Cortex of kidney (tissue), 1 donor: ENCODE measurements around the gene DOK6.
"Not testable (repeated sequence)": the region's sequence is repeated elsewhere in the genome, so short reads cannot be mapped to it uniquely, and the experiment has no call there.

Experiments used
- DNase-seq: peaks from one replicate; lab custom pipeline; 2025; lab: John Stamatoyannopoulos, UW

Gene DOK6

DNA sequence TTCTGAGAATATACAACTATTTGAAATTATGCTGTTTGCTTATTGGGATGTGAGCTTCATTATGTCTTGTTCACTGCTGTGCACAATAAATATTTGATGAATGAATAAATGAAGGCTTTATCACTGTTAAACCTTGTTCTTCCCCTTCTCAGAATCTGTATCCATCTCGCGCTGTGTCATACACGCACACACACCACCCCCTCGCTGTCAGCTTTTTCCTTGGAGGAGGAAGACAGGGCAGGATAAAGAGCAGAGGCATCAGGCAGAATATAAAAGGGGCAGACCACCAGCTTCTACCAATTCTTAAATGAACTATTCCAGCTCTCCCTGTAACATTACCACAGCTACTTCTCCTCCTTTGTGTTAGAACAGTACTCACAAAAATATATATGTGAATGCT lies 472.0 kb downstream of the DOK6 start:
- DNase-seq, result no peak

GRCh38 chr18:69874058-69874457 lies 473.4 kb downstream of the DOK6 start:
- no peak for DNase-seq

GRCh38 chr18:69876490-69876889 lies 475.8 kb downstream of the DOK6 start:
- no peak for DNase-seq

DNA sequence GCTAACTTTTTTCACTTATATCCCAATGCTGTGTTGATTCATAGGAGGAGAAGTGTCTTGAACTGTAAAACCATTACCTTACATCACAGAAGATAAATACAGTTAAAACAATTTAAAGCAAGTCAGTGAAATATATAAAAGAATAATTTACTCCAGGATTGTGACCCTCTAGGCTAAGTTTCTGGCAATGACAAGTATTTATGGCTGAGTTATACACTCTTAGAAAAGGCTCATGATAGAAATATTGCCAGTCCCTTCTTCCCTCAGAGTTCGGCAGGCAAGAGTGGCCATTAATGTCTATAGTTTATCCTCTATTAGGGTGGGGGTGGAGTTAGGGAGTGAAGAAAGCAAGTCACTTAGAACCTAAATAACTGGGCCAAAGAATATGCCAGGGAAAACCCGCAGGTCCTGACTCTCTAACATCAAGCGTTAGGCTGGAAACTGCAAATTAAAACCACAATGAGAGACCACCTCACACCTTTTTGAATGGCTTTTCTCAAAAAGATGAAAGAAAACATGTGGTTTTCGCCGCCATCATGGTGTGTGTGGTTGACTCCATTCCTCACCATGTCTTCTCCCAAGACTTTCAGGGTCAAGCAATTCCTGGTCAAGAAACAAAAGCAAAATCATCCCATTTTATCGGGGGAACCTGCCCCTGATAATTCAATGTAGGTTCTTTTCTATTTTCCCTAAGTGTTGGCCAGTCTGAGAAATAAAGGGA lies 477.7 kb downstream of the DOK6 start:
- DNase-seq, result no peak

- not testable (repeated sequence) for DNase-seq
These were observed 478.4 kb downstream of the DOK6 start for GRCh38 chr18:69879051-69879450.

DNA sequence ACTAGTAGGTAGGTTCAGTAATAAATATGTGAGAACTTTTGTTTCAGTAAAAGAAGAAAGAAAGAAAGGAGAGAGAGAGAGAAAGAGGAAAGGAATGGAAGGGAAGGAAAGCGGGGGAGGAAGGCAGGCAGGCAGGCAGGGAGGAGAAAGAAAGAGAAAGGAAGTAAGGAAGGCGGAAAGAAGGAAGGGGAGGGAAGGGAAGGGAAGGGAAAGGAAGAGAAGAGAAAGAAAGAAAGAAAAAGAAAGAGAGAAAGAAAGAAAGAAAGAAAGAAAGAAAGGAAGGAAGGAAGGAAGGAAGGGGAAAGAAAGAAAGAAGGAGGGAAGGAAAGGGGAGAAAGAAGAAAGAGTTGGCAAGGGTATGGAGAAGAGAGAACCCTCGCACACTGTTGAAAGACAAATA lies 479.4 kb downstream of the DOK6 start:
- no peak for DNase-seq

- DNase-seq, result no peak
These were observed 482.4 kb downstream of the DOK6 start for GRCh38 chr18:69882965-69883668.

DNA sequence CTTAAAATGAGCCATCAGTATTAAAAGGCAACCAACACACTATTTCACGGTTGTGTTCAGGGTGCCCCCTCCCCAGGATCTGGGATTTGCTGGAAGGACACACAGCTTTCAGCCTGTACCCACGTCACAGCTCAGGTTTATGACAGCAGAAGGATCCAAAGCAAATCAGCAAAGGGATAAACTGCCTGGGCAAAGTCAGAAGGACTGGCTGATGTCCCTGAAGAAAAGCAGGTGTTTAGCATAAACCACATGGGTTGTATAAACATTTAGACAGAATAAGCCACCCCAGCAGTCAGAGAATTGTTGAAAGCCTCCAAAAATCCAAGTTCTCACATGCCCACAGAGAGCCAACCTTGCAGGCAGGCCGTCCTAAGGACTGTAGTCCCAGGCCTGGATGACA lies 483.1 kb downstream of the DOK6 start:
- DNase-seq, result no peak

- DNase-seq, result no peak
These were observed 484.7 kb downstream of the DOK6 start for GRCh38 chr18:69885355-69885754.

DNA sequence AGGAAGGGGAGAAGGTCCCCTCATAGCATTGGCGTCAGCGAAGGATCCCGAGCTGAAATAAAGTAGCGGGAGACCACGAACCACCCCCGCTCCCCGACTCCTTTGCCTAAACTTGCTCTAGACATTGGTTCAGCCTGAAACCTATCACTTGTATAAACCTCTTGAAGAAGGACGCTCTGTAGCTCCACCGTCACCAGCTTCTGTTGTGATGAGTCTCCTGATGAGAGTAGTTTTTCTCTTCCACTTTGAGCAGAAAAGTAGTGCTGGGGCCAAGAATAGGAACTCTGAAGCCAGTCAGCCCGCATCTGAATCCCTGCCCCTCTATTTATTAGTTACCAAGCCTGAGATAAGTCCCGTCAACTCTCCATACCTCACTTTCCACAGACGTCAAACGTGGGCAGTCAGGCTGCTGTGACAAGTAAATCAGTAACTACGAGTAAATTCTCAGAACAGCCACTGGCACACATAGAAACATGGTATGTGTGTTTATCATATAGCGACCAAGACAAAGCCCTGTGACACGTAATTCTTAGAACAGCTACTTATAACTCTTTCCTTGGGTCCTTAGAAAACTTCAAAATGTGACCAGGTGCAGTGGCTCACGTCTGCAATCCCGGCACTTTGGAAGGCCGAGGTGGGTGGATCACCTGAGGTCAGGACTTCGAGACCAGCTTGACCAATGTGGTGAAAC lies 485.3 kb downstream of the DOK6 start:
- no peak for DNase-seq

GRCh38 chr18:69887256-69887655 lies 486.6 kb downstream of the DOK6 start:
- DNase-seq, result no peak

DNA sequence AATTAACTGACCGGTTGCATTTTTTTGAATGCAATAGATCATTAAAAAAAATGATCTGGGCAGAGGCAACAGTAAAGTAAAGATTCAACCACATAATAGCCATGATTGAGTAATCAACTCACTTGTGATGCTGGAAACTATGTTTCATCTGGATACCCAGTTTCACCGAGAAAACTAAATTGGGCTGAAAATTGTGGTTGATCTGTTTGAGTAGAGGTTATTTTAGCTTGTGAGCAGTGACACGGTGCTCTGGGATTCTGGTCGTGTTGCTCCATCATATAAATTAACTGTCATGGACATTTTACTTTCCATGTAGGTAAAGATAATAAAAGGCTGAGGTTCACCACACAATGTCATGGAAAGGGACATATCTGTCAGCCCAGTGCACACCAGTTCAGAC lies 488.3 kb downstream of the DOK6 start:
- DNase-seq, result no peak

GRCh38 chr18:69890558-69890957 lies 489.9 kb downstream of the DOK6 start:
- DNase-seq, result no peak

- no peak for DNase-seq
These were observed 493.8 kb downstream of the DOK6 start for GRCh38 chr18:69894467-69894866.

GRCh38 chr18:69895066-69896047 lies 494.7 kb downstream of the DOK6 start:
- no peak for DNase-seq

DNA sequence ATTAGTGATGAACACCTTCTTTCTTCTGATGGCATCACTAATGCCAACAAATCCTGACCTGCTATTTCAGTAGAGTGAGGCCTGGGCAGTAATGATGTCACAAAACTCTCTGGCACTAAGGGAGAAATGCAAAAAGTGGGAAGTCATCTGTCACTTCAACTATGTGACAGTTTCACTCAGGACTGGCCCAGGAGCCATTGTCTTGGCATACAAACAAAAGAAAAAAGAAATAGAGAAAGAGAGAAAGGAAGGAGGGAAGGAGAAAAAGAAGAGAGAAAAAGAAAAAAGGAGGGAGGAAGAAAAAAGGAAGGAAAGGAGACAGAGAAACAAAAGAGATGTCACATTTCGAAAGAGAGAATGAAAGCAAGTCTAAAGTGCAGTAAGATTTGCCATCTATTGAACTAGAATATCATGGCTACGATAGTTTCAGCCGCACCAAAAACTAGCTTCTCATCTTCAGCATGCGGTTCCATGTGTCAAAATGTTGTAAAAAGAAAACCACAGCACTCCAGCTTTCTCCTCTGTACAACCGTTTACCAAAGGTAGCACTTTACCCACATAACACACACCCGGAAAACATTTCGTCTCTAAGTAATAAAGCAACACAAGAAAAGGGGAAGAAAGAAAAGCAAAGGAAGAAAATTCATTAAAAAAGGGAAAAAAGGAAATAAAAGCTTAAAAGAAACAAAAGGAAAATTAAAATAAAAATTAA lies 496.9 kb downstream of the DOK6 start:
- DNase-seq, result no peak

- DNase-seq, result no peak
These were observed 497.7 kb downstream of the DOK6 start for GRCh38 chr18:69898241-69898861.
